Stimulated activated CD8-positive, alpha-beta memory T cell treated with anti-CD3 and anti-CD28 coated beads, Interleukin-2, amount 100 ng/mL, for 1 hour (primary cell): Measurements from ENCODE around the gene STEAP3.

Experiments
- DNase-seq, 2 donors: peaks; one replicate each; pipeline ENCODE4 v3.0.0-alpha.2; 2020; ENCODE audit warnings: low read depth in 2 of 2

The STEAP3 gene

DNA sequence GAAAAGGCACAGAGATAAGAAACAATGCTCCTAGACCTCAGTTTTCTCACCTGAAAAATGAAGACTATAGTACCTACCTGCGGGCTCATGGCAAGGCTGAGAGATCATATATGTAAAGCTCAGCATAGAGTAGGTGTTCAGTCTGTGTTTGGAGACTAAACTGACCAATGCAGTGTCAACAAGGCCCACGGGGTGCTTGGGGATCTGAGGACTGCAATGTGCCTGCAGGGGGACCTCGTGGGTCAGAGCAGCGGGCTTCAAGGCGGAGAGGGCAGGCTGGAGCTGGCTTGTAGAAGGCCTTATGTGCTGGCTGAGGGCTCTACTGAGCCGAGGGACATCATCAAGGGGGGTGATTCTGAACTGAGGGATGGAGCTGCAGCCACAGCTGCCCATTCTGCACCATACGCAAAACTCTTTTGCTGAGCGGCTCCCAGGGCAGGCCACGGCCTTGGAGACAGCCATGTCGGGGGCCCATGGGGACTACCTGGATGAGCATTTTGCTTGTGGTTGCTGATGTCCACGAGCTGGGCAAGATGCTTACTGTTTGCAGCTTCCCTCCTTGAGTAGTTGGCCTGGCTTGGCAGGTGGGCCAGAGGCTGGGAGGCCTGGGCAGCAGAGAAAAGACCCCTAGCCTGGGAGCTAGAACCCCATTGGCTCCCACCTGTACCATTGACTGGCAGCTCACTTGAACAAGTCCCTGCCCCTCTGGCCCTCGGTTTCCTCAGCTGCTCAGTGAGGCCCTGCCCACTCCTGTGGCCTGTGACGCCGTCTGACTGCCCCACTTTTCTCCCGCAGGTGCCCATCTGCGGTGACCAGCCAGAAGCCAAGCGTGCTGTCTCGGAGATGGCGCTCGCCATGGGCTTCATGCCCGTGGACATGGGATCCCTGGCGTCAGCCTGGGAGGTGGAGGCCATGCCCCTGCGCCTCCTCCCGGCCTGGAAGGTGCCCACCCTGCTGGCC lies 23.5 kb downstream of the STEAP3 start:
- no peak for DNase-seq

GRCh38 chr2:119247844-119248271 lies 24.2 kb downstream of the STEAP3 start:
- no peak for DNase-seq

DNA sequence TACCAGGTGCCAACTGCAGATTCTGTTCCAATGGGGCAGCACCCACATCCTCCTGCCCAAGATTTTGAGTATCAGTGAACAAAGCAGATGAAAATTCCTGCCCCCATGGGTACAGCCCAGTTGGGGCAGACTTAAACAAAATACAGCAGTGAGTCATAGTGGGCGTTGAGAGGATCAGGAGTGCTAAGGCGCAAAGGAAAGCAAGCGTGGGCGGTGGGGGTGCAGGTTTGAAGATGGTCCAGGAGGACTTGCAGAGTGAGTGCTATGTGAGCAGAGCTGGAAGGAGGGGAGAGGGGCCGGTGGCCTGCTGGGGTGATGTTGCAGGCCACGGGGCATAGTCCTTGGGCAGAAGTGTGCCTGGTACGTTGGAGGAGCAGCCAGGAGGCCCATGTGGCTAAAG lies 24.7 kb downstream of the STEAP3 start:
- no peak for DNase-seq

DNA sequence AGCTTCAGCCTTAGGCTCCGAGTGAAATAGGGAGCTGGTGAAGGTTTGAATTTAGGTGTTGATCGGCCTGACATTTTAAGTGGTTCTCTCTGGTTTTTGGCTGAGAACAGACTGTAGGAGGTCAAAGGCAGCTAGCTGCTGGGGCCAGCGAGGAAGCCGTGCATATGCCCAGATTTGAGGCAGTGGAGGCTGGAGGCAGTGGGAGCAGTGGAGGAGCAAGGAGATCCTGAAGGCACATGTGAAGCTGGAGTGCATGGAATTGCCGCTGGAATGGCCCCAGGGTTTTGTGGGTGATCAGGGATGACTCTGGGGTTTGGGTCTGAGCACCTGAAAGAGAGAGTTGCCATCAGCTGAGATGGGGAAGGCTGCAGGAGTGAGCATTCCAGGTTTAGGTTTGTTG lies 25.1 kb downstream of the STEAP3 start:
- no peak for DNase-seq

DNA sequence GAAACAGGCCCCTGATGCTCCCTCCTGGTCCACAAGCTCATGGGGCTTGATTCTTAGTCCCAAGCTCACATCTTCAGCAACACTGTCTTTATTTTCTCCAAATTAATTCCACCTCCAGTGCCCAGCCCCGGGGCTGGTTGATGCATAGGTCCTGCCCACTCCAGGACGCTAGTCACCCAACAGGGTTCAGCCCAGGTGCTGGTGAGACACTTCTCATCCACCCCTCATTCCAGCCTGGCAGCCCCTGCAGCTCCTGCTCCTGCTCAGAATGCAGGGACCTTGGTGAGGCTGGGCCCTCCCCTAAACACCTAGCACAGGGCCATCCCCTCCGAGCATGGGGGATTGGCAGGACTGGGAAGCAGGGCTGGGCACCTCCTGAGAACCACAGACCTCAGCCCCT lies 25.7 kb downstream of the STEAP3 start:
- DNase-seq, result no peak

GRCh38 chr2:119249855-119250717 lies 26.5 kb downstream of the STEAP3 start:
- no peak for DNase-seq

DNA sequence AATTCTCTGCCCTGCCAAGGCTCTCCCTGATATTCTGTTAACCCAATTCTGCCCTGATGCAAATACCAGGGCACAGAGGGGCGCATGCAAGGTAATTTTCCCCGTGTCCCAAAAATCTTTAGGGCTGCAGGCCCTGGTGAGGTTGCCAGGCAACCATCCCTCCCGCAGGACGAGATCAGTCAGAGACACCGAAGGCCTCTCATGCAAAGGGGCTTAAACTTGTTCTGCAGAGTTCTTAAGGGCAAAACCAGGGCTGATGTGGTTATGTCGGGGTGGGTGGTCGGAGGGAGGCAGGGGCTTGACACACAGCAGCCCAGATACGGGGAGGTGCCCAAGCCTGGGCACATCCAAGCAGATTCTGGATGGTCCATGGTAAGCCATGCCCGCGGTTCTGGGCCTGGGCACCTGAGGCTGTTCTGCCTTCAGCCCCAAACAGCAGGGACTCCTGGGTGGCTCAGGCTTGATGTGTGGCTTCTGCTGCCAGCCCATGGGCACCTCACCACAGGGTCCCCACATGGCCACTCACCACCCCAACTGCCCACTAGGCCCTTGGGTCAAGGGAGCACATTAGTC lies 27.2 kb downstream of the STEAP3 start:
- no peak for DNase-seq

DNA sequence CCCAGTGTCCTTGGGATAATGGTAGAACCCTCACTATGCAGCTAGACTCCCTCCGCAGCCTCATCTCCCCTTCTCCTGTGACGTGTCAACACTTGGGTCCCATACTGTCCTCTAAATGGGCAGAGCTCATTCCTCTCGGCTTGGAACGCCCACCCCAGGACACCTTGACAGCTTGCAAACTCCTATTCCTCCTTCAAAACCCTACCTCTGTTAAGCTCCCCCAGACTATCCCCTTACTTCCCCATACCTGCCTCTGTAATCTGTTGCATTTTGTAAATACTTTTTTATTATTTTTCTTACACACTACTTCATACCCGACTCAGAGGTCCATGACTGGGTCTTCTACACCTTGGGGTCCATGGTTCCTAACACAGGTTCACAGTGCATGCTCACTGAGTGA lies 28.0 kb downstream of the STEAP3 start:
- no peak for DNase-seq

DNA sequence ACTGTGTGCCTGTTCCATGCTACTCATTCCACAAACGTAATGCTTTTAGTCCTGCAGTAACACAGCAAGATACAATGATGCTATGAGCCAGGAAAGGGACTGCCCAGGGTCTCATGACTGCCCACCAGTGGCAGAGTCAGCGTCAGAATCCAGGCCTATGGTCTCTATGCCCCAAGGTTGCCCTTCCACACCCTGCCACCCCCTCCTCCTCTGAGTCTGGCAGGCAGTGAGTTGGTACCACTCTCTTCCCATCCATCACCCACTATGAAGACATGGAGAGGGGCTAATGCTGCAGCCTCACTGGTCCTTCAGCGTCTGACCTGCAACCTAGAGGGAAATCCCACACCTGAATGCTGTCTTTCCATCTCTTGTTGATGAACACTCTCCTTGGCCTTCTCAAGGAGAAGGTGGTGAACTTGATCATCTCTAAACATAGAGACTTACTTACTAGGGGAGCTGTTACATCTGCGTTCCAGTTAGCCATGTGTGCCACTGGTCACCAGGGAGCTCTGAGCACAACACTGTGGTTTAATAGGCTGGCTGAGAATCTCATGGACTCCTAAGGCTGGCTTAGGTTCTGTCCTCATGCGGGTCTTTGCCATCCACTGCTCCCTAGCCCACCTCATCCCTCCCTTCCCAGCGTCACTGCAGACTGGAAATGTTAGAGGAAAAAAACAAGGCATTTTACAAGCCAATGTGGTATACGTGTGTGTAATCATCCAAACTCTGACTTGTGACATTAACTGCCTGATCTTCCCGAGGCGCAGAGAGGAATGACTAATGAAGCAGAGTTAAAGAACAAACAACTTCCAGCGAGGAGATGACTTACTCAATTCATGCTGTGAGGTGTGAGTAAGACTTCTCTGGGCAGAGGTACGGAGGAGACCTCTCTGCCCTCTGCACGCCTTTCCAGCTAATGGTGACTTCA lies 28.8 kb downstream of the STEAP3 start:
- no peak for DNase-seq

GRCh38 chr2:119253114-119253702 lies 29.6 kb downstream of the STEAP3 start:
- DNase-seq, result no peak

GRCh38 chr2:119253760-119254600 lies 30.3 kb downstream of the STEAP3 start:
- DNase-seq, result no peak

DNA sequence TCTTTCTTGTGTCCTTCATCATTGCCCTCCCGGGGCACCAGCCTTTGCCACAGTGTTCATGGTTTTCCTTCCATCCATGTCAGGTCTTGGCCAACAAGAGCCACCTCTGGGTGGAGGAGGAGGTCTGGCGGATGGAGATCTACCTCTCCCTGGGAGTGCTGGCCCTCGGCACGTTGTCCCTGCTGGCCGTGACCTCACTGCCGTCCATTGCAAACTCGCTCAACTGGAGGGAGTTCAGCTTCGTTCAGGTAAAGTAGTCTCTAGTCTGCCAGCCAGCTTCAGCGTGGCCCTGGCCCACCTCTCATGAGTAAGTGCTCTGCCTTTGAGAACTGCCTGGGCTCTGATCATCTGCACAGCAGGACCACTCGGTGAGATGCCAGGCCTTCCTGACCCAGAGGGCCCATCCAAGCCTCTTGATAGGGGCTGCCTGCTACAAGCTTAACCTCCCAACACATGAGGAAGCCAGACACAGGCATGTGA lies 31.0 kb downstream of the STEAP3 start:
- DNase-seq, result no peak

- no peak for DNase-seq
Observed at GRCh38 chr2:119255760-119256581, 32.3 kb downstream of the STEAP3 start.

DNA sequence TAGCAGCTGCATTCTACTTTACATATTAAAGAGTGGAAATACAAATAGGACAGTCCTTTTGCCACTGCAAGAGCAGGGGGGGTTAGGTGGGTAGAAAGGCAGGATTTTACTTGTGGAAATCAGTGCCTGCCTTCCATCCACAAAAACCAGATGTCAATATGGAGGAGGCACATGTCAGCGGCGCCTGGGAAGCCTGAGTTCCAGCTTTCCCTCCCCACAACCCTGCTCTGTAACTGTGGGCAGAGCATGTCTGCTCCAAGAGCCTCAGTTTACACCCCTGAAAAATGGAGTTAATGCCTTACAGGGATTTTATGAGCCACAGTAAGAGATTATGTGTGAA lies 32.9 kb downstream of the STEAP3 start:
- DNase-seq, result no peak

GRCh38 chr2:119257198-119257597 lies 33.6 kb downstream of the STEAP3 start:
- DNase-seq, result no peak

- DNase-seq, result no peak
Observed at GRCh38 chr2:119259296-119259860, 35.7 kb downstream of the STEAP3 start.

- no peak for DNase-seq
Observed at GRCh38 chr2:119260646-119261492, 37.2 kb downstream of the STEAP3 start.
